Measurements from ENCODE around the gene CLBA1. TPM values are rescaled to one million over a fixed set of nuclear protein-coding genes. Genes with fewer than 3 reads are reported as not detected.

CLBA1 gene
- total and polyA plus RNA-seq, 9 of the 15 experiments (the other 6 are each of a cell fraction or from before 2014, with no cell fraction given): 0.04 to 3.9 (median 2.6) TPM

DNA sequence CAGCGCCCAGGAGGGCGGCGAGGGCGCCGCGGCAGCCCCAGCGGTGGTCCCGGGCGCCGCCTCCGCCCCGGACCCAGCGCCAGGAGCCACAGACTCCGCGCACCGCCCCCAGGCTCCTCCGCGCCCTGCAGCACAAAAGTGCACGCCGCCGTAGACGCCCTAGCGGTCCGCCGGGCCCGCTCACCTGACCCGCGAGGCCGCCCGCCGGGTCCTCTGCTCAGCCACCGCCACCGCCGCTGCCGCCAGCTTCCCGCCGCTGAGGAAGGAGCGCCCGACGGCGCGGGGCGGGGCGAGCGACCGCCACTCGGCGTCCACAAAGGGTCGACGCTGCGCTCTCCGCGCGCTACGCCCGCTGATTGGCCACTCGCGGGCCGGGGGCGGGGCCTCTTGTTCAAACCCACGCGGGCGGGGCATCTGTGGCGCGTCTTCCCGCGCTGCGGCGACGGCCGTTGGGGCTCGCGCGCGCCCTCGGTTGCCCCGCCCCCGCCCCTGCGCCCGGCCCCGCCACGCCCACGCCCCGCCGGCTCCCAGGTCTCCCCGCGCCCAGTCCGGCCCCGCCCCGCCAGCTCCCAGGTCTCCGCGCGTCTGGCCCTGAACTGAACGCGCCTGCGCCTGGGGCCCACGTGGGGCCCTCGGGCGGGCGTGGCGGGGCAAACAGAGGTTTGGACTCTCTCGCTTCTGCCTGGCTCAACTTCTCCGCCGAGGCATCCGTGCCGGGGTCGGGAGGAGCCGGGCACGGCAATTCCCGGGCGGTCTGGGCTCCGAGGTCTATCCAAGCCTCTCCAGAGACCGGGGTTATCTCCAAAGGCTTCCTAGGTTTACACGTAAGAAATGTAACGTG lies 35.4 kb downstream of the CLBA1 start, which contains the start of gene CDCA4 (continued):
- TF ChIP-seq, protein P1, sequence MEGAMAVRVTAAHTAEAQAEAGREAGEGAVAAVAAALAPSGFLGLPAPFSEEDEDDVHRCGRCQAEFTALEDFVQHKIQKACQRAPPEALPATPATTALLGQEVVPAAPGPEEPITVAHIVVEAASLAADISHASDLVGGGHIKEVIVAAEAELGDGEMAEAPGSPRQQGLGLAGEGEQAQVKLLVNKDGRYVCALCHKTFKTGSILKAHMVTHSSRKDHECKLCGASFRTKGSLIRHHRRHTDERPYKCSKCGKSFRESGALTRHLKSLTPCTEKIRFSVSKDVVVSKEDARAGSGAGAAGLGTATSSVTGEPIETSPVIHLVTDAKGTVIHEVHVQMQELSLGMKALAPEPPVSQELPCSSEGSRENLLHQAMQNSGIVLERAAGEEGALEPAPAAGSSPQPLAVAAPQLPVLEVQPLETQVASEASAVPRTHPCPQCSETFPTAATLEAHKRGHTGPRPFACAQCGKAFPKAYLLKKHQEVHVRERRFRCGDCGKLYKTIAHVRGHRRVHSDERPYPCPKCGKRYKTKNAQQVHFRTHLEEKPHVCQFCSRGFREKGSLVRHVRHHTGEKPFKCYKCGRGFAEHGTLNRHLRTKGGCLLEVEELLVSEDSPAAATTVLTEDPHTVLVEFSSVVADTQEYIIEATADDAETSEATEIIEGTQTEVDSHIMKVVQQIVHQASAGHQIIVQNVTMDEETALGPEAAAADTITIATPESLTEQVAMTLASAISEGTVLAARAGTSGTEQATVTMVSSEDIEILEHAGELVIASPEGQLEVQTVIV (CRISPR knock-in tag; IDR thresholded peaks at IDR 0.05; ENCODE audit: borderline replicate concordance): no peak
- TF ChIP-seq ZNF384 (IDR thresholded peaks at IDR 0.05; ENCODE audit: low read depth, low read length): no peak
- TF ChIP-seq CAMTA2 (CRISPR knock-in tag; conservative IDR thresholded peaks at IDR 0.05): no peak
- TF ChIP-seq HDAC3 (IDR thresholded peaks at IDR 0.05; ENCODE audit: borderline replicate concordance, partially characterized antibody): no peak
- no peak for TF ChIP-seq ZBED1 (IDR thresholded peaks at IDR 0.05)
- no peak for TF ChIP-seq ZNF212 (CRISPR knock-in tag; IDR thresholded peaks at IDR 0.05)
- TF ChIP-seq, protein P2, sequence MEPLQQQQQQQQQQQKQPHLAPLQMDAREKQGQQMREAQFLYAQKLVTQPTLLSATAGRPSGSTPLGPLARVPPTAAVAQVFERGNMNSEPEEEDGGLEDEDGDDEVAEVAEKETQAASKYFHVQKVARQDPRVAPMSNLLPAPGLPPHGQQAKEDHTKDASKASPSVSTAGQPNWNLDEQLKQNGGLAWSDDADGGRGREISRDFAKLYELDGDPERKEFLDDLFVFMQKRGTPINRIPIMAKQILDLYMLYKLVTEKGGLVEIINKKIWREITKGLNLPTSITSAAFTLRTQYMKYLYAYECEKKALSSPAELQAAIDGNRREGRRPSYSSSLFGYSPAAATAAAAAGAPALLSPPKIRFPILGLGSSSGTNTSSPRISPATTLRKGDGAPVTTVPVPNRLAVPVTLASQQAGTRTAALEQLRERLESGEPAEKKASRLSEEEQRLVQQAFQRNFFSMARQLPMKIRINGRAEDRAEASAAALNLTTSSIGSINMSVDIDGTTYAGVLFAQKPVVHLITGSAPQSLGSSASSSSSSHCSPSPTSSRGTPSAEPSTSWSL (CRISPR knock-in tag; IDR thresholded peaks at IDR 0.05; ENCODE audit: borderline replicate concordance): no peak
- TF ChIP-seq RB1 (IDR thresholded peaks at IDR 0.05; ENCODE audit: low read depth): peak; percentile 76
- no peak for TF ChIP-seq XRCC5 (IDR thresholded peaks at IDR 0.05; ENCODE audit: low read depth, low read length)
- TF ChIP-seq, protein P3, sequence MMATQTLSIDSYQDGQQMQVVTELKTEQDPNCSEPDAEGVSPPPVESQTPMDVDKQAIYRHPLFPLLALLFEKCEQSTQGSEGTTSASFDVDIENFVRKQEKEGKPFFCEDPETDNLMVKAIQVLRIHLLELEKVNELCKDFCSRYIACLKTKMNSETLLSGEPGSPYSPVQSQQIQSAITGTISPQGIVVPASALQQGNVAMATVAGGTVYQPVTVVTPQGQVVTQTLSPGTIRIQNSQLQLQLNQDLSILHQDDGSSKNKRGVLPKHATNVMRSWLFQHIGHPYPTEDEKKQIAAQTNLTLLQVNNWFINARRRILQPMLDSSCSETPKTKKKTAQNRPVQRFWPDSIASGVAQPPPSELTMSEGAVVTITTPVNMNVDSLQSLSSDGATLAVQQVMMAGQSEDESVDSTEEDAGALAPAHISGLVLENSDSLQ (IDR thresholded peaks at IDR 0.05): 0 out of 2 replicates have a peak, but pooled peaks have one; percentile 6
- TF ChIP-seq, protein P4, sequence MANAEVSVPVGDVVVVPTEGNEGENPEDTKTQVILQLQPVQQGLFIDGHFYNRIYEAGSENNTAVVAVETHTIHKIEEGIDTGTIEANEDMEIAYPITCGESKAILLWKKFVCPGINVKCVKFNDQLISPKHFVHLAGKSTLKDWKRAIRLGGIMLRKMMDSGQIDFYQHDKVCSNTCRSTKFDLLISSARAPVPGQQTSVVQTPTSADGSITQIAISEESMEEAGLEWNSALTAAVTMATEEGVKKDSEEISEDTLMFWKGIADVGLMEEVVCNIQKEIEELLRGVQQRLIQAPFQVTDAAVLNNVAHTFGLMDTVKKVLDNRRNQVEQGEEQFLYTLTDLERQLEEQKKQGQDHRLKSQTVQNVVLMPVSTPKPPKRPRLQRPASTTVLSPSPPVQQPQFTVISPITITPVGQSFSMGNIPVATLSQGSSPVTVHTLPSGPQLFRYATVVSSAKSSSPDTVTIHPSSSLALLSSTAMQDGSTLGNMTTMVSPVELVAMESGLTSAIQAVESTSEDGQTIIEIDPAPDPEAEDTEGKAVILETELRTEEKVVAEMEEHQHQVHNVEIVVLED (CRISPR knock-in tag; IDR thresholded peaks at IDR 0.05): peak; percentile 81
- TF ChIP-seq, protein P5, sequence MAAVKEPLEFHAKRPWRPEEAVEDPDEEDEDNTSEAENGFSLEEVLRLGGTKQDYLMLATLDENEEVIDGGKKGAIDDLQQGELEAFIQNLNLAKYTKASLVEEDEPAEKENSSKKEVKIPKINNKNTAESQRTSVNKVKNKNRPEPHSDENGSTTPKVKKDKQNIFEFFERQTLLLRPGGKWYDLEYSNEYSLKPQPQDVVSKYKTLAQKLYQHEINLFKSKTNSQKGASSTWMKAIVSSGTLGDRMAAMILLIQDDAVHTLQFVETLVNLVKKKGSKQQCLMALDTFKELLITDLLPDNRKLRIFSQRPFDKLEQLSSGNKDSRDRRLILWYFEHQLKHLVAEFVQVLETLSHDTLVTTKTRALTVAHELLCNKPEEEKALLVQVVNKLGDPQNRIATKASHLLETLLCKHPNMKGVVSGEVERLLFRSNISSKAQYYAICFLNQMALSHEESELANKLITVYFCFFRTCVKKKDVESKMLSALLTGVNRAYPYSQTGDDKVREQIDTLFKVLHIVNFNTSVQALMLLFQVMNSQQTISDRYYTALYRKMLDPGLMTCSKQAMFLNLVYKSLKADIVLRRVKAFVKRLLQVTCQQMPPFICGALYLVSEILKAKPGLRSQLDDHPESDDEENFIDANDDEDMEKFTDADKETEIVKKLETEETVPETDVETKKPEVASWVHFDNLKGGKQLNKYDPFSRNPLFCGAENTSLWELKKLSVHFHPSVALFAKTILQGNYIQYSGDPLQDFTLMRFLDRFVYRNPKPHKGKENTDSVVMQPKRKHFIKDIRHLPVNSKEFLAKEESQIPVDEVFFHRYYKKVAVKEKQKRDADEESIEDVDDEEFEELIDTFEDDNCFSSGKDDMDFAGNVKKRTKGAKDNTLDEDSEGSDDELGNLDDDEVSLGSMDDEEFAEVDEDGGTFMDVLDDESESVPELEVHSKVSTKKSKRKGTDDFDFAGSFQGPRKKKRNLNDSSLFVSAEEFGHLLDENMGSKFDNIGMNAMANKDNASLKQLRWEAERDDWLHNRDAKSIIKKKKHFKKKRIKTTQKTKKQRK (IDR thresholded peaks at IDR 0.05; ENCODE audit: borderline replicate concordance, low read depth, low read length): no peak
- 0 out of 2 replicates have a peak, but pooled peaks have one; percentile 23 for TF ChIP-seq PML (IDR thresholded peaks at IDR 0.05; ENCODE audit: low read length)
- TF ChIP-seq, protein P6, sequence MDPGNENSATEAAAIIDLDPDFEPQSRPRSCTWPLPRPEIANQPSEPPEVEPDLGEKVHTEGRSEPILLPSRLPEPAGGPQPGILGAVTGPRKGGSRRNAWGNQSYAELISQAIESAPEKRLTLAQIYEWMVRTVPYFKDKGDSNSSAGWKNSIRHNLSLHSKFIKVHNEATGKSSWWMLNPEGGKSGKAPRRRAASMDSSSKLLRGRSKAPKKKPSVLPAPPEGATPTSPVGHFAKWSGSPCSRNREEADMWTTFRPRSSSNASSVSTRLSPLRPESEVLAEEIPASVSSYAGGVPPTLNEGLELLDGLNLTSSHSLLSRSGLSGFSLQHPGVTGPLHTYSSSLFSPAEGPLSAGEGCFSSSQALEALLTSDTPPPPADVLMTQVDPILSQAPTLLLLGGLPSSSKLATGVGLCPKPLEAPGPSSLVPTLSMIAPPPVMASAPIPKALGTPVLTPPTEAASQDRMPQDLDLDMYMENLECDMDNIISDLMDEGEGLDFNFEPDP (CRISPR knock-in tag; IDR thresholded peaks at IDR 0.05): no peak
- no peak for TF ChIP-seq HDAC8 (tag; IDR thresholded peaks at IDR 0.05)

All from K562 (cell line).